ENCODE results near the gene UBE2O.

DNA sequence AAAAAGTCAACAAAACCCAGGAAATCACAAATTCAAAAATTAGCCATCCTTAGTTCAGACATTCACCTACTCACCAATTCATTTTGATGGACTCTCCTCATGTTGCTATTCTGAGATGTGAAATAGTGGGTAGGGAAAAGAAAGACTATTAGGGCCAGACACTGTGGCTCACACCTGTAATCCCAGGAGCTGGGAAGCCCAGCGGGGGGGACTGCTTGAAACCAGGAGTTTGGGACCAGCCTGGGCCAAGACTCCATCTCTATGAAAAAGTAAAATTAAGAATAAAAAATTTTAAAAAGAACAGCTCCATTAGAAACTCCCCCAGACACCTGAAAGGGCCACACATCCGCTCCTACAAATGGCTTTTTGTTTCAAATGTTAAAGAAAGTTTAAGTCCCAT, 21.4 kb downstream of the UBE2O start:
- TF ChIP-seq, protein P1, sequence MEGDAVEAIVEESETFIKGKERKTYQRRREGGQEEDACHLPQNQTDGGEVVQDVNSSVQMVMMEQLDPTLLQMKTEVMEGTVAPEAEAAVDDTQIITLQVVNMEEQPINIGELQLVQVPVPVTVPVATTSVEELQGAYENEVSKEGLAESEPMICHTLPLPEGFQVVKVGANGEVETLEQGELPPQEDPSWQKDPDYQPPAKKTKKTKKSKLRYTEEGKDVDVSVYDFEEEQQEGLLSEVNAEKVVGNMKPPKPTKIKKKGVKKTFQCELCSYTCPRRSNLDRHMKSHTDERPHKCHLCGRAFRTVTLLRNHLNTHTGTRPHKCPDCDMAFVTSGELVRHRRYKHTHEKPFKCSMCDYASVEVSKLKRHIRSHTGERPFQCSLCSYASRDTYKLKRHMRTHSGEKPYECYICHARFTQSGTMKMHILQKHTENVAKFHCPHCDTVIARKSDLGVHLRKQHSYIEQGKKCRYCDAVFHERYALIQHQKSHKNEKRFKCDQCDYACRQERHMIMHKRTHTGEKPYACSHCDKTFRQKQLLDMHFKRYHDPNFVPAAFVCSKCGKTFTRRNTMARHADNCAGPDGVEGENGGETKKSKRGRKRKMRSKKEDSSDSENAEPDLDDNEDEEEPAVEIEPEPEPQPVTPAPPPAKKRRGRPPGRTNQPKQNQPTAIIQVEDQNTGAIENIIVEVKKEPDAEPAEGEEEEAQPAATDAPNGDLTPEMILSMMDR (conservative IDR thresholded peaks at IDR 0.05; ENCODE audit: low read depth, low read length): no peak
- TF ChIP-seq EZH2phosphoT487 (IDR thresholded peaks at IDR 0.05; ENCODE audit: borderline replicate concordance, low read length): no peak
- TF ChIP-seq EZH2 (IDR thresholded peaks at IDR 0.05; ENCODE audit: low read length, unreplicated experiment): no peak

Data from PC-3 (cell line).